Activated CD4-positive, alpha-beta T cell treated with anti-CD3 and anti-CD28 coated beads, Interleukin-2, Interleukin-6, amounts not matched to agents 100 ng/mL and 50 ng/mL, durations not matched to agents 16 hours and 8 hours (primary cell): ENCODE data around the gene TNFSF13.

ENCODE experiments used
- DNase-seq: peaks from one replicate; pipeline ENCODE4 v3.0.0-alpha.2; 2020

The TNFSF13 gene

GRCh38 chr17:7558544-7559319, at the start of gene TNFSF13:
TSS of gene TNFSF13 (plus strand) at chr17:7558750. CDS start at chr17:7559040, 290 bp downstream.
- DNase-seq = no peak

- DNase-seq = no peak
Observed at GRCh38 chr17:7508846-7509245, 49.7 kb upstream of the TNFSF13 start.

GRCh38 chr17:7509937-7510336, 48.6 kb upstream of the TNFSF13 start:
- no peak for DNase-seq

GRCh38 chr17:7511108-7511507, 47.4 kb upstream of the TNFSF13 start:
- no peak for DNase-seq

- no peak for DNase-seq
Observed at GRCh38 chr17:7512105-7512504, 46.4 kb upstream of the TNFSF13 start.

GRCh38 chr17:7512824-7513540, 45.6 kb upstream of the TNFSF13 start:
- no peak for DNase-seq

- no peak for DNase-seq
Observed at GRCh38 chr17:7513850-7514419, 44.6 kb upstream of the TNFSF13 start.

- no peak for DNase-seq
Observed at GRCh38 chr17:7515911-7516610, 42.5 kb upstream of the TNFSF13 start.

GRCh38 chr17:7523033-7523432, 35.5 kb upstream of the TNFSF13 start:
- DNase-seq = peak; percentile 55

GRCh38 chr17:7528842-7529241, 29.7 kb upstream of the TNFSF13 start:
- DNase-seq = no peak

GRCh38 chr17:7530023-7530900, 28.3 kb upstream of the TNFSF13 start:
- DNase-seq = no peak

GRCh38 chr17:7538050-7538449, 20.5 kb upstream of the TNFSF13 start:
- no peak for DNase-seq

- no peak for DNase-seq
Observed at GRCh38 chr17:7538891-7539545, 19.5 kb upstream of the TNFSF13 start.

GRCh38 chr17:7541074-7541621, 17.4 kb upstream of the TNFSF13 start:
- no peak for DNase-seq

- DNase-seq = no peak
Observed at GRCh38 chr17:7544911-7545310, 13.6 kb upstream of the TNFSF13 start.

GRCh38 chr17:7548585-7549400, 9.8 kb upstream of the TNFSF13 start, which contains the start of gene TNFSF12:
TSS of gene TNFSF12 (plus strand) at chr17:7549058. CDS start at chr17:7549154, 96 bp downstream.
- peak; percentile 73 for DNase-seq

GRCh38 chr17:7549401-7550055, 9.0 kb upstream of the TNFSF13 start:
- peak; percentile 48 for DNase-seq

GRCh38 chr17:7550344-7550743, 8.2 kb upstream of the TNFSF13 start:
- no peak for DNase-seq

GRCh38 chr17:7551396-7551795, 7.2 kb upstream of the TNFSF13 start:
- DNase-seq = no peak

- peak; percentile 87 for DNase-seq
Observed at GRCh38 chr17:7552621-7553051, 5.9 kb upstream of the TNFSF13 start.
